A549 (cell line): Measurements from ENCODE around the gene SMAD5. TPM values are rescaled to one million over a fixed set of nuclear protein-coding genes. Genes with fewer than 3 reads are reported as not detected.

Experiments used
- ATAC-seq, 2 experiments: fragments of 200-7000 bp in 1 of 2; fragments of >200 bp in 1 of 2; cut with Nextera tagmentation in 1 of 2; cut with Tn5 transposase in 1 of 2; 3 replicates each; pipeline versions ENCODE4 v1.8.0 to v1.9.1; 2018 to 2020; ENCODE audit warnings: mild to moderate bottlenecking in 1 of 2, moderate library complexity in 1 of 2
- CTCF ChIA-PET: fragments of 300-600 bp; sonication (Branson Sonifier 250); formaldehyde crosslinking; extraction: SDS; loops from one replicate; lab custom pipeline; 2021; ENCODE audit warnings: antibody characterized with exemption, inconsistent platforms; lab: Yijun Ruan, JAX
- POLR2A ChIA-PET: fragments of 350-600 bp; formaldehyde crosslinking; extraction: SDS; loops from one replicate; lab custom pipeline; 2021; ENCODE audit warnings: antibody characterized with exemption, inconsistent platforms; lab: Yijun Ruan, JAX
- DNase-seq, 2 experiments: peaks; one replicate each; pipeline versions ENCODE4 v3.0.0 to v3.0.0-alpha.2; 2011 to 2016; ENCODE audit warnings: low read depth in 1 of 2, low spot score in 1 of 2
- FAIRE-seq: peaks from 2 replicates; lab custom pipeline; 2011; peaks lifted over from hg19 to GRCh38; lab: Jason Lieb, UNC
- H3K27ac ChIP-seq, 2 experiments: fragments of >200 bp; sonication (Bioruptor Twin); formaldehyde crosslinking; 3 replicates each; pipeline ENCODE4 v1.5.1; 2016 to 2017
- H3K4me1 ChIP-seq: fragments of >200 bp; sonication (Bioruptor Twin); formaldehyde crosslinking; 3 replicates; pipeline ENCODE4 v1.6.1; 2016
- H3K4me2 ChIP-seq: fragments of >200 bp; sonication (Bioruptor Twin); formaldehyde crosslinking; 3 replicates; pipeline ENCODE4 v1.6.1; 2016
- H3K4me3 ChIP-seq: fragments of >200 bp; sonication (Bioruptor Twin); formaldehyde crosslinking; 3 replicates; pipeline ENCODE4 v1.5.1; 2016
- H3K9me3 ChIP-seq: fragments of >200 bp; sonication (Bioruptor Twin); formaldehyde crosslinking; 3 replicates; pipeline ENCODE4 v1.6.1; 2016
- BCL3 ChIP-seq: fragments of >200 bp; sonication (Bioruptor Twin); formaldehyde crosslinking; IDR thresholded peaks from 3 replicates; pipeline ENCODE4 v1.6.1; 2016
- BHLHE40 ChIP-seq: IDR thresholded peaks from 2 replicates; pipeline ENCODE4 v1.6.1; 2012; ENCODE audit warnings: low read depth, low read length, inconsistent platforms
- CBX2 ChIP-seq: fragments of 200-600 bp; sonication (generic); IDR thresholded peaks from 2 replicates; pipeline ENCODE4 v1.6.1; 2016; ENCODE audit warnings: low read depth, mild to moderate bottlenecking, borderline replicate concordance
- CHD4 ChIP-seq: fragments of 200-600 bp; sonication (generic); IDR thresholded peaks from 2 replicates; pipeline ENCODE4 v1.6.1; 2016; ENCODE audit warnings: antibody characterized with exemption, mild to moderate bottlenecking, borderline replicate concordance
- CTCF ChIP-seq: fragments of >200 bp; sonication (Bioruptor Twin); formaldehyde crosslinking; IDR thresholded peaks from 3 replicates; pipeline ENCODE4 v1.5.1; 2016
- ELK1 ChIP-seq: fragments of 150-350 bp; IDR thresholded peaks from 2 replicates; pipeline ENCODE4 v1.6.1; 2014; ENCODE audit warnings: low read depth, mild to moderate bottlenecking, low read length
- FOXS1 ChIP-seq: fragments of 250-450 bp; sonication (Bioruptor Pico); IDR thresholded peaks from 2 replicates; pipeline ENCODE4 v1.5.0; 2020; ENCODE audit warnings: mild to moderate bottlenecking, moderate library complexity
- HDAC2 ChIP-seq: fragments of 200-600 bp; sonication (generic); IDR thresholded peaks from 2 replicates; pipeline ENCODE4 v1.6.1; 2016
- HEYL ChIP-seq: fragments of 250-450 bp; sonication (Bioruptor Pico); IDR thresholded peaks from 2 replicates; pipeline ENCODE4 v1.8.0; 2021; ENCODE audit warnings: mild to moderate bottlenecking, moderate library complexity
- JUNB ChIP-seq: fragments of >200 bp; sonication (Bioruptor Twin); formaldehyde crosslinking; IDR thresholded peaks from 2 replicates; pipeline ENCODE4 v1.6.1; 2016
- KDM1A ChIP-seq: fragments of 200-600 bp; sonication (generic); IDR thresholded peaks from 2 replicates; pipeline ENCODE4 v1.6.1; 2016; ENCODE audit warnings: low read depth, mild to moderate bottlenecking
- KDM5A ChIP-seq: fragments of 200-600 bp; sonication (generic); IDR thresholded peaks from 2 replicates; pipeline ENCODE4 v1.6.1; 2016; ENCODE audit warnings: antibody characterized with exemption, mild to moderate bottlenecking
- MAX ChIP-seq: IDR thresholded peaks from 2 replicates; pipeline ENCODE4 v1.6.1; 2012
- MAZ ChIP-seq: fragments of 150-350 bp; IDR thresholded peaks from 2 replicates; pipeline ENCODE4 v1.6.1; 2014; ENCODE audit warnings: antibody characterized with exemption, low read depth, low read length, borderline replicate concordance
- MYC ChIP-seq: IDR thresholded peaks from 2 replicates; pipeline ENCODE4 v1.6.1; 2012; ENCODE audit warnings: mild to moderate bottlenecking, inconsistent platforms, low read length, improper control_type of control experiment, borderline replicate concordance
- NFE2L2 ChIP-seq: fragments of 150-350 bp; conservative IDR thresholded peaks from 2 replicates; pipeline ENCODE4 v1.6.1; 2014; ENCODE audit warnings: low read length
- NPAS2 ChIP-seq: fragments of 250-450 bp; sonication (Bioruptor Pico); IDR thresholded peaks from 2 replicates; pipeline ENCODE4 v1.8.0; 2022; ENCODE audit warnings: mild to moderate bottlenecking, moderate library complexity, borderline replicate concordance
- NR3C1 ChIP-seq: fragments of >200 bp; sonication (Bioruptor Twin); formaldehyde crosslinking; IDR thresholded peaks from 3 replicates; pipeline ENCODE4 v1.6.1; 2017
- RAD21 ChIP-seq, 2 experiments: fragments of >200 bp in 1 of 2; sonication (Bioruptor Twin) in 1 of 2; formaldehyde crosslinking in 1 of 2; IDR thresholded peaks in 1 of 2; conservative IDR thresholded peaks in 1 of 2; 2 replicates in 1 of 2; 3 replicates in 1 of 2; pipeline ENCODE4 v1.6.1; 2012 to 2018; ENCODE audit warnings: inconsistent platforms in 1 of 2
- RCOR1 ChIP-seq: fragments of 150-350 bp; IDR thresholded peaks from 2 replicates; pipeline ENCODE4 v1.6.1; 2014; ENCODE audit warnings: antibody characterized with exemption, low read length, low read depth
- REST ChIP-seq: fragments of 200-600 bp; sonication (generic); IDR thresholded peaks from 2 replicates; pipeline ENCODE4 v1.6.1; 2016; ENCODE audit warnings: antibody characterized with exemption, mild to moderate bottlenecking, moderate library complexity
- RNF2 ChIP-seq: fragments of 200-600 bp; sonication (generic); IDR thresholded peaks from 2 replicates; pipeline ENCODE4 v1.6.1; 2016; ENCODE audit warnings: low read depth, mild to moderate bottlenecking, antibody characterized with exemption, moderate library complexity, borderline replicate concordance
- SMC3 ChIP-seq: fragments of >200 bp; sonication (Bioruptor Twin); formaldehyde crosslinking; IDR thresholded peaks from 3 replicates; pipeline ENCODE4 v1.6.1; 2018; ENCODE audit warnings: inconsistent platforms
- ZNF302 ChIP-seq: fragments of 250-450 bp; sonication (Bioruptor Pico); IDR thresholded peaks from 2 replicates; pipeline ENCODE4 v1.9.0; 2021; ENCODE audit warnings: inconsistent platforms, mild to moderate bottlenecking, moderate library complexity
- WGBS: methylation state at CpG from one replicate; pipeline ENCODE4 v1.1.6; 2017; ENCODE audit errors: missing lambda C conversion rate; 5-methylcytosine and 5-hydroxymethylcytosine counted together
- polyA plus RNA-seq, 4 experiments: library from polyadenylated mRNA; depleted of rRNA in 3 of 4; stranded (reverse); fragments of >200 nt; fragmentation: RNase III in 1 of 4; extraction: RNeasy Plus Mini Kit Qiagen cat#74134 plus additional on column Dnase treatment in 1 of 4; gene quantifications; 2 replicates in 3 of 4; 3 replicates in 1 of 4; pipeline ENCODE4 v1.2.3, GENCODE V29; 2011 to 2017

Gene SMAD5
- polyA plus RNA-seq, 2 of the 4 experiments (the other 2 are of a cell fraction) = 17.1 to 101 TPM

- WGBS = 36% methylated on average over 10 of the region's 10 CpGs
- H3K27ac ChIP-seq = no peak overlapping the region
- TF ChIP-seq RAD21 (conservative IDR thresholded peaks at IDR 0.05 in 1 of 2, IDR thresholded peaks at IDR 0.05 in 1 of 2) (peak; percentile 79 to 80), CBX2 (no peak), ZNF302 (CRISPR knock-in tag) (no peak), MAX (no peak), CTCF (peak; percentile 83), HDAC2 (no peak), BHLHE40 (no peak), FOXS1 (no peak), MYC (no peak), CHD4 (no peak), SMC3 (peak; percentile 83), REST (no peak), KDM1A (no peak), ELK1 (no peak), MAZ (no peak), RNF2 (no peak), KDM5A (no peak)
- TF ChIP-seq, all 56 proteins: peak for 3
- peak in 1 of 2 experiments; percentile 74; a peak in 3 of 6 replicates for ATAC-seq
- no peak for FAIRE-seq
- Histone ChIP-seq H3K4me3 (no peak overlapping the region), H3K4me1 (no peaks in the 10 kb centered on the region), H3K9me3 (no peaks in the 10 kb centered on the region), H3K4me2 (no peak overlapping the region)
- POLR2A ChIA-PET = no interaction called here
- DNase-seq = peak; percentile 50 to 61
- CTCF ChIA-PET = interaction anchor here (0.6 to 5.1 kb wide), 39 partner anchors 12 to 1547 kb away, joined by 3 to 41 read pairs (median 4); partner anchors contain the start of genes SMIM32 and TGFBI
These were observed 79.6 kb downstream of the SMAD5 start for GRCh38 chr5:136212252-136212721.

- CTCF ChIA-PET = interaction anchor here (0.8 to 5.1 kb wide), 8 partner anchors 9 to 655 kb away, joined by 3 to 41 read pairs (median 8); no protein-coding TSS in a partner anchor
- H3K4me2 ChIP-seq = no peak overlapping the region
These were observed 81.4 kb downstream of the SMAD5 start for GRCh38 chr5:136213919-136214493.

More at GRCh38 chr5:136213919-136214493, 81.4 kb downstream of the SMAD5 start:
- Histone ChIP-seq H3K9me3 (peaks cover 4% of the 10 kb centered on the region), H3K4me1 (no peaks in the 10 kb centered on the region), H3K27ac (no peak overlapping the region), H3K4me3 (no peak overlapping the region)
- WGBS = 75% methylated on average over 9 of the region's 9 CpGs
- no peak for FAIRE-seq
- no peak for ATAC-seq
- POLR2A ChIA-PET = no interaction called here
- DNase-seq = no peak
- TF ChIP-seq NPAS2 (CRISPR knock-in tag) (no peak), BCL3 (no peak), HEYL (CRISPR knock-in tag) (no peak), RCOR1 (no peak), NR3C1 (no peak), NFE2L2 (no peak), JUNB (no peak), MAZ (no peak), BHLHE40 (no peak), HDAC2 (no peak)
